22Rv1 (cell line): Measurements from ENCODE around the gene CTTNBP2.

Source experiments
- ZFX ChIP-seq: fragments of 450-650 bp; IDR thresholded peaks from 2 replicates; pipeline ENCODE4 v1.6.1; 2017; ENCODE audit warnings: antibody characterized with exemption, borderline replicate concordance
- TF ChIP-seq, protein P1 (sequence below): fragments of 450-650 bp; IDR thresholded peaks from 2 replicates; pipeline ENCODE4 v1.5.1; 2017; ENCODE audit warnings: mild to moderate bottlenecking

GRCh38 chr7:117751775-117752174, 121.5 kb downstream of the CTTNBP2 start:
- TF ChIP-seq, protein P1, sequence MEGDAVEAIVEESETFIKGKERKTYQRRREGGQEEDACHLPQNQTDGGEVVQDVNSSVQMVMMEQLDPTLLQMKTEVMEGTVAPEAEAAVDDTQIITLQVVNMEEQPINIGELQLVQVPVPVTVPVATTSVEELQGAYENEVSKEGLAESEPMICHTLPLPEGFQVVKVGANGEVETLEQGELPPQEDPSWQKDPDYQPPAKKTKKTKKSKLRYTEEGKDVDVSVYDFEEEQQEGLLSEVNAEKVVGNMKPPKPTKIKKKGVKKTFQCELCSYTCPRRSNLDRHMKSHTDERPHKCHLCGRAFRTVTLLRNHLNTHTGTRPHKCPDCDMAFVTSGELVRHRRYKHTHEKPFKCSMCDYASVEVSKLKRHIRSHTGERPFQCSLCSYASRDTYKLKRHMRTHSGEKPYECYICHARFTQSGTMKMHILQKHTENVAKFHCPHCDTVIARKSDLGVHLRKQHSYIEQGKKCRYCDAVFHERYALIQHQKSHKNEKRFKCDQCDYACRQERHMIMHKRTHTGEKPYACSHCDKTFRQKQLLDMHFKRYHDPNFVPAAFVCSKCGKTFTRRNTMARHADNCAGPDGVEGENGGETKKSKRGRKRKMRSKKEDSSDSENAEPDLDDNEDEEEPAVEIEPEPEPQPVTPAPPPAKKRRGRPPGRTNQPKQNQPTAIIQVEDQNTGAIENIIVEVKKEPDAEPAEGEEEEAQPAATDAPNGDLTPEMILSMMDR = no peak
- no peak for TF ChIP-seq ZFX
